DMS114 treated with DMSO at 0.1 percent for 48 hours (cell line): Measurements from ENCODE around the gene CAPS2.
"Not testable (repeated sequence)": the region's sequence is repeated elsewhere in the genome, so short reads cannot be mapped to it uniquely, and the experiment has no call there.

ENCODE experiments used
- DNase-seq: peaks from one replicate; lab custom pipeline; 2025; ENCODE audit not compliant: unreplicated experiment; lab: John Stamatoyannopoulos, UW

Gene CAPS2

GRCh38 chr12:75329918-75330826 lies at the start of gene CAPS2:
Gene CAPS2, minus strand, starts transcription at chr12:75330324. Its CDS starts 3,826 bp downstream, at chr12:75326498.
- DNase-seq: peak; percentile 50

DNA sequence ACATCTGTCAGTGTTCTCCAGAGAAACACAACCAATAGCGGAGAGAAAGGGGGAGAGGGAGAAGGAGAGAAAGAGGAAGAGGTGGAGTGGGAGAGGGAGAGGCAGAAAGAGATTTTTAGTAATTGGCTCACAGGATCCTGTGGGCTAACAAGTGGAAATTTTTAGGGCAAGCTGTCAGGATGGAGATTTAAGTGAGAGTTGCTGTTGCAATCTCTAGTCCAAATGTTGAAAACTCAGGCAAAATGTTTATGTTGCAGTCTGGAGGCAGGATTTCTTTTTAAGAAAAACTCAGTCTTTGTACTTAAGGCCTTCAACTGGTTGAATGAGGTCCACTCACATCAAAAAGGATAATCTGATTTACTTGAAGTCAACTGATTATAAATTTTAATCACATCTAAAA lies 48.2 kb upstream of the CAPS2 start:
- DNase-seq: no peak

GRCh38 chr12:75374971-75375370 lies 44.8 kb upstream of the CAPS2 start:
- no peak for DNase-seq

GRCh38 chr12:75366629-75367028 lies 36.5 kb upstream of the CAPS2 start:
- no peak for DNase-seq

- DNase-seq: no peak
Measured at GRCh38 chr12:75364919-75365318, 34.8 kb upstream of the CAPS2 start.

- no peak for DNase-seq
Measured at GRCh38 chr12:75361408-75361807, 31.3 kb upstream of the CAPS2 start.

DNA sequence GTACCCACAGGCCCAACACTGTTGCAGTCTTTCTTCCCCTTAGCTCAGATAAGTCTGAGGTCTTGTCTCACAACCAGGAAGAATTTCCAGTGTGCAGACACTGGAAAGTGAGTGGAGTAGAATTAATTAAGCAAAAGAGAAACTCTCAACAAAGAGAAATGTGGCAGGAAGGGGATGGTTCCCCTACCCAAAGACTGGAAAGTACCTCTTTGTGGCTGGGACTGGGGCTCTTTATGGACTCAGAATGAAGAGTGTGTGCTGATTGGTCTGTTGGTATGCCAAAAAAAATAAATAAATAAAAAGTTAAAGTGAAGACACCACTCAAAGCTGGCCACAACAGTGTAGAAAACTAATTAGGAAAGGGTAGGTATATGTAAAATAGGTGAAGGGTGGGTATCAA lies 30.8 kb upstream of the CAPS2 start:
- DNase-seq: no peak

DNA sequence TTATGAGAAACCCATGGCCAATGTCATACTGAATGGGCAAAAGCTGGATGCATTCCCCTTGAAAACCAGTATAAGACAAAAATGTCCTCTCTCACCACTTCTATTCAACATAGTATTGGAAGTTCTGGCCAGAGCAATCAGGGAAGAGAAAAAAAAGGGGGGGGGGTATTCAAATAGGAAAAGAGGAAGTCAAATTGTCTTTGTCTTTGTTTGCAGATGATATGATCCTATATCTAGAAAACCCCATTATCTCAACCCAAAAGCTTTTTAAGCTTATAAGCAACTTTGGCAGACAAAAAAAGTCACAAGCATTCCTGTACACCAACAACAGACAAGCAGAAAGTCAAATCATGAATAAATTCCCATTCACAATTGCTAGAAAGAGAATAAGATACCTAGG lies 23.9 kb upstream of the CAPS2 start:
- DNase-seq: no peak

- no peak for DNase-seq
Measured at GRCh38 chr12:75350413-75350812, 20.3 kb upstream of the CAPS2 start.

GRCh38 chr12:75349946-75350345 lies 19.8 kb upstream of the CAPS2 start:
- no peak for DNase-seq

DNA sequence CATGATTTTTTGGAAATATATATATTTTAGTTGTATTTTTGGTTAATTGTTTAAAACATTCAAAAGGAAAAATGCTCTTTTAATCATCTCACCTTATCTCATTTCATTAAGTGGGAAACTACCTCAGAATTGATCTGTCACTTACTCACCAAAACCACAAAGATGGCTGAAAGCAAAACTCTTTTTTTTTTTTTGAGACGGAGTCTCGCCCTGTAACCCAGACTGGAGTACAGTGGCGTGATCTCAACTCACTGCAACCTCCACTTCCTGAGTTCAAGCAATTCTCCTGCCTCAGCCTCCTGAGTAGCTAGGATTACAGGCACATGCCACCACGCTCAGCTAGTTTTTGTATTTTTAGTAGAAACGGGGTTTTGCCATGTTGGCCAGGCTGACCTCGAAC lies 16.1 kb upstream of the CAPS2 start:
- DNase-seq: not testable (repeated sequence)

GRCh38 chr12:75345531-75345930 lies 15.4 kb upstream of the CAPS2 start:
- no peak for DNase-seq

DNA sequence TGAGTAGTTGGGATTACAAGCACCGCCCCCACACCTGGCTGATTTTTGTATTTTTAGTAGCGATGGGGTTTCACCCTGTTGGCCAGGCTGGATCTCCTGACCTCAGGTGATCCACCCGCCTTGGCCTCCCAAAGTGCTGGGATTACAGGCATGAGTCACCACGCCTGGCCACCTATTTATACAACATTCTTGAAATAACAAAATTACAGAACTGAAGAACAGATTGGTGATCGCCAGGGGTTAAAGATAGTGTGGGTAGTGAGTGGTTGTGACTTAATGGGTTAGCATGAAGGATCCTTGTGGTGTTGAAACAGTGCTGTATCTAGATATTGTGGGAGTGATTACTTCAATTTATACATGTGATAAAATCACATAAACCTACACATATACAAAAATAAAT lies 11.7 kb upstream of the CAPS2 start:
- DNase-seq: no peak

- DNase-seq: no peak
Measured at GRCh38 chr12:75337905-75338304, 7.8 kb upstream of the CAPS2 start.

- peak; percentile 68 for DNase-seq
Measured at GRCh38 chr12:75334384-75335030, 4.4 kb upstream of the CAPS2 start, which contains the start of gene GLIPR1L1. Gene GLIPR1L1, plus strand, starts transcription at chr12:75334670. Its CDS starts 59 bp downstream, at chr12:75334729.

GRCh38 chr12:75327642-75328041 lies 2.5 kb downstream of the CAPS2 start:
- no peak for DNase-seq

DNA sequence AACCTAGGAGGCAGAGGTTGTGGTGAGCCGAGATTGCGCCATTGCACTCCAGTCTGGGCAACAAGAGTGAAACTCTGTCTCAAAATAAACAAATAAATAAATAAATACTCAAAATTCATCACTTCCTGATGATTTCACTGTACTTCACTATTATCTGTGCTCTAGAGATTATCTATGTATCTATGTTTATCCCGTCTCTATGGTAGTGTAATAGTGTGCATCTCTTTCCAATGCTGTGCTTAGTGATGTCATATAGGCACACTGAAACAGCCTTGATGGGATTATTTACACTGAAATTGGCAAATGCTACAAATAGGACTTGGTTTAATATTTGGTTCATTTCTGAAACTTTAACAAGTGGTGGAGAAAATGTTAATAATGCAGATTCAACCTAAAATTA lies 6.5 kb downstream of the CAPS2 start:
- DNase-seq: no peak

GRCh38 chr12:75322464-75322863 lies 7.7 kb downstream of the CAPS2 start:
- DNase-seq: no peak

- DNase-seq: no peak
Measured at GRCh38 chr12:75317784-75318183, 12.3 kb downstream of the CAPS2 start.

- DNase-seq: no peak
Measured at GRCh38 chr12:75315518-75315917, 14.6 kb downstream of the CAPS2 start.

DNA sequence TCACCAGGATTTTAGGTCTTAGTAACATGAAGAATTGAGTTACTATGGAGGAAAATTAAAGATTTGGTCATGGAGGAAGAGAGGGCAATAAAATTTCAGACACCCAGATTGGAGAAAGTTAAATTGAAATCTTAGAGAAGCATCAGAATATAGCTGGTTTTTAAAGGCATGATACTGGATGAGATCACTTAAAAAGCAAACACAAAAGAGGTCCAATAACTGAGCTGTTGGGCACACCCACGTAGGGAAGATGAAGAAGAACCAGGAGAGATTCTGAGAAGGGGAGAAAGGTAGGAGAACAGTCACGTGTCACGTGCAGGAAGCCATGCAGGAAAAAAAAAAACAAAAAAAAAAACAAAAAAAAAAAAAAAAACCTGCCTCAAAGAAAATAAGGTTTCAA lies 18.8 kb downstream of the CAPS2 start:
- no peak for DNase-seq

- no peak for DNase-seq
Measured at GRCh38 chr12:75308279-75308678, 21.8 kb downstream of the CAPS2 start.
